GM21515 (cell line): ENCODE data around the gene CLDN19.
"Not testable (repeated sequence)": the region's sequence is repeated elsewhere in the genome, so short reads cannot be mapped to it uniquely, and the experiment has no call there.

Experiments used
- ATAC-seq: cut with Tn5 transposase; IDR thresholded peaks from one replicate; pipeline ENCODE4 v1.9.1; 2021; ENCODE audit not compliant: unreplicated experiment

The CLDN19 gene

DNA sequence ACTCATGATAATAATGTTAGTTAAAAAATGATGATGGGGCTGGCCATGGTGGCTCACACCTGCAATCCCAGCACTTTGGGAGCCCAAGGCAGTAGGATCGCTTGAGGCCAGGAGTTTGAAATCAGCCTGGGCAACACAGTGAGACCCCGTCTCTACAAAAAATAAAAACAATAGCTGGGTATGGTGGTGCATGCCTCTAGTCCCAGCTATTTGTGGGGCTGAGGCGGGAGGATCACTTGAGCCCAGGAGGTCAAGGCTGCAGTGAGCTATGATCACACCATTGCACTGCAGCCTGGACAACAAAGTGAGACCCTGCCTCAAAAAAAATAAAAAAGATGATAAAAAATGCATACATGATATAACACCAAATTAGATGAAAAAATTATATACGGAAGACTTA lies 21.5 kb upstream of the CLDN19 start:
- no peak for ATAC-seq

DNA sequence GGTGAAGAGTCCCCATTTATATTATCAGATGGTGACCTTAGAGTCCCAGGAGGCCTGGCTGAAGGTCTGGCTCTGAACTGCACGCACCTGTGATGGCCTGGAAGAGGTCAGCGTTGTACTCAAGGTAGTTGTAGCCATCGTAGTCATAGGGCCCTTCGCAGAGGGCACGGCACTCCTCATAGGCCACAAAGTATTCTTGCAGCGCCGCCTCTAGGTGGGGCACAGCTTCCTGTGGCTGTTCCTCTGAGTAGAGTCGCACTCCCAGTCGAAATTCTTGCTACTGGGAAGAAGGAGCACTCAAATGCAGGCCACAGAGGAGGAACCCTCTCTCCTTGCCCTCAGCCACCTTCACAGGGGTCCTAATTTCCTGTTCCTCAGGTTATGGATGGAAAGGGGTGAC lies 19.1 kb upstream of the CLDN19 start:
- no peak for ATAC-seq

DNA sequence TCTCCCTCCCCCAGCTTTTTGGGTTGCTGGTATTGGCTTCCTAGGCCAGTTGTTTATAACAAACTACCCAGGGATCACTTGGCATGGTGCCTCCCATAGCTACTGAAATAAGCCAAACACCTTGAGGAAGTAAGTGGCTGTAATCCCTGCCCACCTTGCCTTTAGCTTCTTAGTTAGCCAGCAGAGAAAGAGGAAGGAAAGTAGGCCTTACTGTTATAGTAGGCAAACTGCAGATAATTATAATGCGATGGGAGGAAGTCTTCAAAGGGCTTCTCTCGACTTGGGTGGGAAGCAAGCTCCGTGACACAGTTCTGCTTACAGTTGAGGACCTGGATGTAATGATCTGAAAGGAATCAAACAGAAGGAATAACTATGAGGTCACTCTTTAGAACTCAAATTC lies 18.6 kb upstream of the CLDN19 start:
- ATAC-seq, result no peak

DNA sequence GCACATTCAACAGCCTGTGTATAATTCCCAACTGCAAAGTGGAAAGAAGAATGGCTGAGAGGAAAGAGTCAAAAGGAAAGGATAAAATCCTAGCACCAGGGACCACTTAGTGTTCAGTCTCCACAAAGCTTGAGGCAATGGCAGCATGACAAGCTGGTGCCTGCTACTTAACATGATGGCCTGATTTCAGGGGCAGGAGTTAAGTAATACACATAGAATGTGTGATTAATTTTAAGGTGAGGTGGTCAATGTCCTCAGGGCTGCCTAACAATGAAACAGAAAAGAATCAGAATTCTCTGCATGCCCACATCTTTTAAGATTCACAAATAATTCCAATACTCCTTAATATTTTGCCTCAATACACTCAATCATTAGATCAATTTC lies 17.8 kb upstream of the CLDN19 start:
- ATAC-seq, result no peak

DNA sequence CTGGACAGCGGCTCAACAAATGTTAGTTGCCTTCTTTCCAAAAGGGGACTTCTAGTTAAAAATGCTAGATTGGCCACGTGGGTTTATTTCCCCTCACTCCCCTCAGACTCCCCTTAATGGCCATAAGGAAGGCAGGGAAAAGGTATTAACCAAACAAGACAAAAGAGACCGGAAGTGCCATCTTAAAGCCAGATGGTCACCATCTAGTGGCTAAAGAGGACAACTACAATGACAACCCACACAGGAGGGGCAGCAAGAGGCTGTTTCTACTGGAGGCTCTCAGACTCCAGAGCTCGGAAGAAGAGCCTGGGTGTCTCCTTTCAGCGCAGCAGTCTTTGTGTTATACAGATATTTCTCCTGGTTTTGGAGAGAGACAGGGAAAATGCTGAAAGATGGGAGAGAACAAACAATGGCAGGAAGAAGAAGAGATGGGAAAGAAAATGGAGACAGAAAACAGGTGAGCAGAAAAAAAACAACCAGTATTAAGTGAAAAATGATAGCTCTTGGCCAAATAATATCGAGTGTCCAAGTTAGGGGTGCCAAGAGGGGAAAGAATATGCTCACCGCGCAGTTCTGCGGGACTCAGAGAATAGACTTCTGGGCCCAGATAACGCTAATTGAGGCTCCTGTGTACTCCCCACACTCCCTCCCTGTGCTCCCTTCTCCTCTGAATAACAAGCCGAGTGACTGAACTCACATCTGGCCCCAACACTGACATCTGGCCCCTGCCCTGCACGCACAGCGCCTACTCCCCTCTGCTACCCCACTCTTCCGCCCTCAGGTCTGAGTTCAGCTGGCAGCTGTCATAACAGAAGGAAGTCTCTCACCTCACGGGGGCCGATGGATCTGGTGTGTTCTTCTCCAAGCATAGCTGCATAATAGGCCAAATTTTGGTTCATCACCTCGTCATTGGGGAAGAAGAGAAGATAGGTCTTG lies 17.2 kb upstream of the CLDN19 start:
- ATAC-seq, result no peak

DNA sequence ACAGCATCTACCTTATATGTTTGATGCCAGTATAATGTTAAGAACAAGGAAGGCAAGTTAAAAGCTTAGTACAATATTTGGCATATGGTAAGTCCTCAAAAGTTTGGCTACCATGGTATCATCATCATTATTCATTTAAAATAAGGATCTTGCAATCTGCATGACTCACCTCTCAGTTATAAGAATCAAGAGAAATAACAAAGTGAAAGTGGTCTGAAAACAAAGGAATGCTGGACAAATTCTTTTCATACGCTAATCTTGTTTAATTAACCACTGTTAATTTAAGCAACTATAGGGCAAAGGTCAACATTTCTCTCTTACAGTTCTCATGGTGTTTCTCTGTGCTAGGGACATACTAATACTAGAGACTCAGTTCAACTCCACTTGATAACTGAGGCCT lies 13.0 kb upstream of the CLDN19 start:
- no peak for ATAC-seq

DNA sequence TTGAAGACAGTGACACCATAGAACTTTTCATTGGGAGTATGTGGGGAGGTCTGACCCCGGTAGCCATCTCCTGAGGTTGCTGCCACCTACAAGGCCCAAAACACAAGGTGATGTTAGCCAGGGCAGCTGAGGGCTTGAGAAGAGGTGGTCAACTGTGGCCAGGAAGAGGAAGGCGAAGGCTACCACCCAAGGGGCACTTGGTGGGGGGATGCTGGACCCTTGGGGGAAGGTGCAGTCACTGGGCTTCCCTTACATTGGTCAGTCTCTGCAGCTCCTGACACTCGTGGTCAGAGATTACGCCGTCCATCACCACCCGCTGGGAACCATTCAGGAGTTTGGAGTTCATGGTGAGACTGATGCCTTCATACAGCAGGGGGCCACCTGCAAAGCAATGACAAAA lies 12.2 kb upstream of the CLDN19 start:
- ATAC-seq, result no peak

DNA sequence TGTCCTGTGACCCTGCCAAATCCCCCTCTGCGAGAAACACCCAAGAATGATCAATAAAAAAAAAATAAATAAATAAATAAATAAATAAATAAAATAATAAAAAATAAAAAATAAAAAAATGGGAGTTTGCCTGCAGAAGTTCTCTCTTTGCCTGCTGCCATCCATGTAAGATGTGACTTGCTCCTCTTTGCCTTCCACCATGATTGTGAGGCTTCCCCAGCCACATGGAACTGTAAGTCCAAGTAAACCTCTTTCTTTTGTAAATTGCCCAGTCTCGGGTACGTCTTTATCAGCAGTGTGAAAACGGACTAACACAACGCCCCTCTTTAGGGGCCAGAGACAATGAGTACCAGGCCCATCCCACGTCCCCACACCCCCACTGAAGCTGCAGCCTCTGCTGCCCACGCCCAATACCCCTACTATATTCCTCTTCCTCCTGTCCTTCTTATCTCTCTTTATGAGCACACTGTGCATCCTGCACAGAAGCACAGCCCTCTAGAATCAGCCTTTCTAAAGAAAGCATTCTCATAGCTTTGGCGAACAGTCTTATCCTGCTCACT lies 11.6 kb upstream of the CLDN19 start:
- ATAC-seq, result not testable (repeated sequence)

DNA sequence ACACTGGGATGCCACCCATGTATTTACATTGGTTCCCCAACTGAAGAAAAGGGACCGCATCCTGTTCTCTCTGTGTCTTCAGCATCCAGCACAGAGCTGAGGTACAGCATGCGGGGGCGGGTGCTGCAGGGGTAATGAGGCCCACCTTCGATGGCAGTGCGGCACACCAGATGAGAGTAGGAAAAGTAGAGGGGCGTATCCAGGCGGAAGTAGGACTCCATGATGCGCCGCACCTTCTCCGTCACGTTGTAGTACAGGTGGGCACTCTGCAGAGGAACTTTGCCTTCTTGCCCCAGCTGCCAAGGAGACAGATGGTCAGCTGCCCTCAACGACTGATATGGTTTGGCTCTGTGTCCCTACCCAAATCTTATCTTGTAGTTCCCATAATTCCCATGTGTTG lies 10.0 kb upstream of the CLDN19 start:
- no peak for ATAC-seq

DNA sequence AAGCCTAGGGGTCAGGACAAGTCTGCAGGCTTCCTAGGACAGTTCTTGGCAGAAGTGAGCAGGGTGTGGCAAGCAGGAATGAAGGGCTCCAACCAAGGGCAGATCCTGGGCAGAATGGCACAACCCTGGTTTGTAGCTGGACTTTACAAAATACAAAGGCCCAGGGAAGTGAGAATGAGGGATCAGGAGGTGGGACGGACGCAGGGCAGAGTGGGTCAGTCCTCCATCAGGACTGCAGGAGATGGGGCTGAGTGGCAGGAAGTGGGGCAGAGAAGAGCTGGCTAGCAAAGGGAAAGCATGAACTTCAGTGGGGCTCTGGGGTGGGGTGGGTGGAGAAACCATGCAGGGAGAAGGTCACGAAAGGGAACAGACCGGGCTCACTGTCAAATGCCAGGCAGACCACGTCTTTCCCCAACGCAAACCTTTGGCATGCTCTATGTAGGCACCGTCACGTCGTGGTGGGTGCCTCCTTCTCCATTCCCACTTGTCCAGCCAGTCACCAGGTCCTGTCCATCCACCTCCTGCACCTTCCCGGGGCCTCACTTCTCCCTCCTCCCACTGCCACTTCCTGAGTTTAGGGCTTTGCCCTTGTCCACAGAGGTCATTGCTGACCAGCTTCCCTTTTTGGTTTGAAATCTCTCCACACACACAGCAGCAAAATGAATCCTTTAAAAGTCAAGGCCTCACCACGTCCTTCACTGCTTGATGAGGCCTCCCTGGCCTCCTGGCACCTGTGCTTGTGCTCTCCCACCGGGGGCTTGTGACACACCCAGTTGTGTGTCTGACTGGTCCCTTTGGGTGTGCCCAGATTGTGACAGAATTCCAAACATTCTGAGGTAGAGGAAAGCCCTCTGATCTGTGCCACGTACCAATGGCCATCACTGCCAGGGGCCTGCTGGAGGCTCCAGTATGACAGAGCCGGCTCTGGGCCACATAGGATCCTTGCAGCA lies 8.7 kb upstream of the CLDN19 start:
- no peak for ATAC-seq

DNA sequence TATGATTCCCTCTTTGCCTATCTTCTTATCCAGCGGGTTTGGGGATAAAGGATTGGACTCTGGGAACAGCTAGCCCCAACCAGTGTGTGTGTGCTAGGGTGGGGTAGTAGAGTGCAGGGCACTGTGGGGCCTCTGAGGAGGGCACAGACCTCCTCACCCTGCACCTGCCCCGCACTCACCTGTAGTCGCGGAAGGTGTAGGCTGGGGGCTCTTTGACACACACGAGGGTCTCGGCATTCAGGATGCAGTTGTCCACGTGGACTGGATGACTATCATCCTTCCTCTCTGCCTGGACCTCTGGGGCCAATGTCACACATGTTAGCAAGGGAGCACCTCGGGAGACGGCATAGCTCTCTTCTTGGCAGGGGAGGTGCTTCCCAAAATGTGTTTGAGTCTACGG lies 8.0 kb upstream of the CLDN19 start:
- ATAC-seq, result no peak

DNA sequence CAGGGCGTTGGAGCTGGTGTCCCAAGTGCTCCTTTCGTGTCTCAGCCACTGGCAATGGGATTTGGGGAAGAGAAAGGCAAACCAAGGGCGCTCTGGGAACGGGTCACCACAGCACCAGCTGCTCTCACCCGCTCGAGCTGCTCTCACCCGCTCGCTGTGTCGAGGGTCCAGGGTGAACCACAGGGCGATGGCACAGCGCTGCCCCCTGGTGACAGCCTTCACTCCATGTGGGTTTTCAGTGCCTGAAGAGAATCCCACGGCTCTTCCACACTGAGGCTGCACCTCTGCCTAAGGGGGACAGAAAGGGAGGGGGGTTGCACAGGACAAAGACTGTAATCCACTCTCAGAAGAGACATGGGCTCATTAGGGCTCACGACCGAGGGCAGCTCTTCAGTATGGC lies 7.1 kb upstream of the CLDN19 start:
- ATAC-seq, result no peak

DNA sequence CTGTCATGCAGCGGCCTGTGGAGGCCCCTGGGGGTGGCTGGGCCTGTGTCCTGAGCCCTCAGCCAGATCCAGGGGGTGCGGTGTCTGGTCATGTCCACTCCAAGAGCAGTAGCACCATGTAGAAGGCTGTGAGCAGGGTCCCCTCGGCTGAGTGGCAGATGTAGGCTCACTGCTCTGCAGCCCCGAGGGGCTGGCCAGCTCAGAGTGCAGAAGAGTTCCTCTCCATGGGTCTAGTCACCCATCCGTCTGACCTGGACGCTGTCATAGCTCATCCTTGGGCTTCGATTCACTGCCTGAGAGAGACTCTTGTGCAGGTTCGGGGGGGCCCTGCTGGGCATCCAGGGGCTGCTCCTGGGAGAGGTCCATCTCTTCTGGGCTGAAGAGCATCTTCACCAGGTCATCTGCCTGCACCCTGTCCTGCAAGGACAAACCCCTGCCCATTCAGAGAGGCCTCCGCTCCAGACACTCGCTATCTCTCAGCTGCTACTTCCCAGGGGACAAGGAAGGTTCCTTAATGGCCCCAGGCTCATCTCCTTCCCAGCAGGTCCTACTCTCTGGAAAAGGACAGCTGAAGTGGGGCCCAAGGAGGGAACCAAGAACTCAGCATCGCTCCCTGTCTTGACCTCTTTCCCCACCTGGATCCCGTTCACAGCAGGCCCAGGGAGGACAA lies 6.5 kb upstream of the CLDN19 start:
- no peak for ATAC-seq

DNA sequence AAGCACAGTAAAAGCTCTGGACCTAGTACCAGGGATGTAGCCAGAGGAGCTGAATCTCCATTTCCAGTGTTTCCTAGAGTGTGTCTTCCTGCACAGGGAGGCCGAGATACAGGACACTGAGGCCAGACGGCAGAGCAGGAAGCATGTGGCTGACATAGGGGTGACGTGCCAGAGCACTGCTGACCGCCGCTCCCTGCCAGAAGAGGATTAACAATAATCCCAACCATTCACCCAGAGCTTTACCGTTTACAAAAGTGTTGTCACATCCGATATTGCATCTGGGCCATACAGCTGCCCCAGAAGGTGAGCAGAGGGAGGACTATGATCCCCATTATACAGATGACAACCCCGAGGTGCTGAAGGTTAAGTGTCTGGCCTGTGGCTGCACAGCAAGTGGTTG lies 5.8 kb upstream of the CLDN19 start:
- ATAC-seq, result no peak

DNA sequence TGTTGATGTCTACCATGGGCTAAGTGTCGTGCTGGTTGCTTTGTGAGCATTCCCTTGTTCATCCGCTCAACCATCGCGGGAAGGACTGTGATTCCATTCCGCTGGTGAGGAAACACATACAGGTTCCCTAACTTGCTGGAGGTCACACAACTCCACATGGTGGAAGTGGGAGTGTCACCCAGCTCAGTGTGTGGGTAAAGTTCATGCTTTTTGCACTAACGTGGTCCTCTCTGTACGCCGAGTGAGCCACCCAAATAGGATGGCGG lies 4.0 kb upstream of the CLDN19 start:
- ATAC-seq, result no peak

DNA sequence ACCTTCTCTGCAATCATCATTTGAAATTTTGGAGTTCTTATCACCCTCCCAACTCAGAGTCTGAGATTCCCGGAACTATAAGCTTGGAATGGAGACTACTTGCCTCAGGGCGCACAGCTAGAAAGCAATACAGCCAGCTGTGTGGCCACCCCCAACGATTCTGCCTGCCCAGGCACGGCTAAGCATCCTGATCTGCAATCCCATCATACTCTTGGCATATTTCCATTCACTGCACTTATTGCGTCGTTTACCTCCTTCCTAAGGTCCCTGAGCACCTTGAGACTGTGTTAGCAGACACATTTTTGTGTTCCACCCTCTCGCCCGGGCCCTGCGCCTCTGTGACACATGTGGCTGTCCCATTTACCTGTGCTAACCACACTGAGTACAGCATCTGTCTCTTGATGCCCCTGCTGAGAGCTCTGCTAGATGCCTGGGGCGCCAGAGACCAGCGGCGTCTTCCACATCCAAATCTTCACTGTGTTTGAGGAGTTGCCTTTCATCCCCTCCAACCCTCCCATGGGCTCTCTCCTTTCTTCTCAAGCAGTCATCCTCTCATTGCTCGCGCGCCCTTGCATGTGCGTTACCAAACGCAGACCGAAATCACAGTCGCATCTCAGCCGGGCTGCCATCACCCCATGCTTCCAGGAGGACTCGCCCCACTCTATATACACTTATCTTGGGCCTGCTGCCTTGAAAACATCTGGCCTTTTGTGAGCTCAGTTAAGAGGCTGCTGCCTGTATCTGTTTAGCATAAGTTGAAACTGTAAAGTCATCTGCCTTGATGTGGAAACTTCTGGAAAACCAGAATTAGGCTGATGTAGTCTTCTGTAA lies 3.5 kb upstream of the CLDN19 start:
- no peak for ATAC-seq

DNA sequence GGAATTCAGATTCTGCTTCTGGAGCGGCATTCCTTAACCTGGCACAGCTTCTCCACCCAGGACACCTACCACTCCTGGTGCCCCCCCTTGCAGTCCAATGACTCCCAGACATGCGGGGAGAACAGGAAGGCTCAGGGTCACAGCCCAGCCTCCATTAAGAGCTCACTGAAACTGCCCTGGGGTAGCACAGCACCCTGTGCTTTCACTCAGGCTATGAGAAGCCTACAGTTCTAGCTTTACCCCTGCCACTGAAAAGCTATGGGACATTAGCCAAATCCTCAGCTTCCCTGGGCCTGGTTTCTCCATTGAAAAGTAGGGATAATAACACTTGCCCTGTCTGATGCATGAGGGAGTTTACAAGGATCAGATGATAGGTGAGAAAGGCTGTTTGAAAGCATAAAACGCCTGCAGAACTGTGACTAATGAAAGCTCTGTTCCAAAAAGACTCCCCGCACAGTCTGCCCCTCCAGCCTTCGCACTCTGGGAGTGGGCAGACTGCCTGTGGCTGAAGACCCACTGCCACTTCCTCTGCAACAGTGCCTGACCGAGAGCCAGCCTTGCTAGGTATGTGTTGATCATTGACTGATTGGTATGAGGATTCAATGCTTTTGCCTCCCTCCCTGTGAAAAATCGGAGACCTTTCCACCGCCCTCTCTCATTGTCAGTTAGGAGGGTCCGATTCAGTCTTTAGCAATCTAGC lies 2.7 kb upstream of the CLDN19 start:
- no peak for ATAC-seq

DNA sequence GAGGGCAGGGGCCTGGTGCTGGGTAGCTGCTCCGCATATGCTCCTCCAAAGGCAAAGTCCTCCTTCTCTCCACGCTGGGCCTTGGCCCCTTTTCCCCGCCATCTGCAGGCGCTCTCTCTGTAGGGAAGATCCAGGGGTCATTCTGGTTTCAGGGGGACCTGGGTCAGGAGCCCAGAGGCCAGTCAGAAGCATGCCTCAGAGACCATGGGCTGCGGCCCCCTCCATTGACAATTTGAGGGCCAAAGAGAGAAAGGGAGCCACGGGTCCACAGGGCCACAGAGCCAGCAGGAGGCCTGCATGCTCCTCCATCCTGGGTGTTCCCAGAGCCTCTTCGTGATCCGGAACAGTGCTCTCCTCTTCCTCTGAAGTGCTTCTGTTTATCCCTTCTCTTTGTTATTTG lies 2.1 kb upstream of the CLDN19 start:
- no peak for ATAC-seq

DNA sequence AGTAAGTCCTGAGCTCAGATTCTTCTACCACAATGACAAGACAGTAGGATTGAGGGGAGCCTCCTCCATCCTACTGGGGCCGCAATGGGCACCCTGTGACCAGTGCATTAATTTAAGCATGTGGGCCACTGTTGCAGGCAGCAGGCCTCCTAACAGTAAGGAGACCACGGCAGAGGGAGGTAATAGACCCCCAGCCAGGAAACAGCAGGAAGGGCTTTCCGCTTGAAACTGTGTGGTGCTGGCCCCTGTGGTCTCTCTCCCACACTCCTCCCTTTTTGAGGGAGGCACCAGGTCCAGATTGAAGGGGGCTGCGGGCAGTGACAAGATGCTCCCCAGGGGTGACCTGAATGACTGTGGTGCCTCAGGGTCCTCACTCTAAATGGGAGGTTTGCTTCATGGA lies 1.7 kb upstream of the CLDN19 start:
- ATAC-seq, result no peak
